PC-3 (cell line): ENCODE results near the gene PACSIN1. TPM values are rescaled to one million over a fixed set of nuclear protein-coding genes. Genes with fewer than 3 reads are reported as not detected.

ENCODE experiments used
- ATAC-seq: fragments of 200-7000 bp; cut with Tn5 transposase; 2 replicates; pipeline ENCODE4 v1.9.1; 2020; ENCODE audit warnings: mild to moderate bottlenecking, moderate library complexity
- BruUV-seq: library from RNA; stranded (reverse); fragments of 400-500 nt; replicated peaks from 2 replicates; lab custom pipeline; 2021; lab: Mats Ljungman, UMichigan
- CTCF ChIA-PET: fragments of 300-600 bp; sonication (Branson Sonifier 250); formaldehyde crosslinking; loops from one replicate; lab custom pipeline; 2022; ENCODE audit warnings: antibody characterized with exemption; lab: Charles Lee
- POLR2A ChIA-PET: fragments of 300-600 bp; sonication (Branson Sonifier 250); formaldehyde crosslinking; loops from one replicate; lab custom pipeline; 2022; ENCODE audit warnings: antibody characterized with exemption; ENCODE audit not compliant: unreplicated experiment; lab: Charles Lee
- DNase-seq: peaks from one replicate; pipeline ENCODE4 v3.0.0-alpha.2; 2015
- H2AFZ ChIP-seq: fragments of 300-600 bp; sonication (generic); 2 replicates; pipeline ENCODE4 v1.6.0; 2016; ENCODE audit warnings: antibody characterized with exemption, low read length
- H3F3A ChIP-seq: fragments of 300-600 bp; sonication (generic); one replicate; pipeline ENCODE4 v1.6.0; 2017; ENCODE audit warnings: antibody characterized with exemption, low read length, control low read depth, mild to moderate bottlenecking; ENCODE audit not compliant: unreplicated experiment
- H3K27ac ChIP-seq: fragments of 300-600 bp; sonication (generic); 2 replicates; pipeline ENCODE4 v1.5.1; 2016; ENCODE audit warnings: mild to moderate bottlenecking, low read length
- H3K27me3 ChIP-seq: fragments of 300-600 bp; sonication (generic); 2 replicates; pipeline ENCODE4 v1.6.1; 2016; ENCODE audit warnings: low read length, mixed read lengths
- H3K36me3 ChIP-seq: fragments of 300-600 bp; sonication (generic); 2 replicates; pipeline ENCODE4 v1.6.1; 2016; ENCODE audit warnings: low read depth, mixed run types, low read length, mixed read lengths
- H3K4me1 ChIP-seq: fragments of 300-600 bp; sonication (generic); 2 replicates; pipeline ENCODE4 v1.5.1; 2016; ENCODE audit warnings: low read length; ENCODE audit not compliant: insufficient read depth
- H3K4me2 ChIP-seq: fragments of 300-600 bp; sonication (generic); 2 replicates; pipeline ENCODE4 v1.6.0; 2016; ENCODE audit warnings: low read length
- H3K4me3 ChIP-seq: fragments of 300-600 bp; sonication (generic); 2 replicates; pipeline ENCODE4 v1.5.1; 2016; ENCODE audit warnings: mild to moderate bottlenecking, low read length, mixed read lengths
- H3K79me2 ChIP-seq: fragments of 300-600 bp; sonication (generic); 2 replicates; pipeline ENCODE4 v1.6.1; 2017; ENCODE audit warnings: low read length, mixed read lengths
- H3K9ac ChIP-seq: fragments of 300-600 bp; sonication (generic); 2 replicates; pipeline ENCODE4 v1.6.0; 2016; ENCODE audit warnings: mild to moderate bottlenecking, low read length
- H3K9me2 ChIP-seq: fragments of 300-600 bp; sonication (generic); replicated peaks from 2 replicates; pipeline ENCODE4 v1.6.1; 2016; ENCODE audit warnings: mixed run types, low read length, mixed read lengths
- H3K9me3 ChIP-seq: fragments of 300-600 bp; sonication (generic); 2 replicates; pipeline ENCODE4 v1.6.1; 2016; ENCODE audit warnings: low read length, mixed read lengths
- H4K20me1 ChIP-seq: fragments of 300-600 bp; sonication (generic); 2 replicates; pipeline ENCODE4 v1.6.1; 2016; ENCODE audit warnings: low read length, mixed read lengths
- CTCF ChIP-seq: fragments of 300-600 bp; sonication (generic); conservative IDR thresholded peaks from 2 replicates; pipeline ENCODE4 v1.5.1; 2017; ENCODE audit warnings: antibody characterized with exemption, low read depth, mild to moderate bottlenecking, low read length
- EZH2 ChIP-seq: fragments of 300-600 bp; sonication (generic); IDR thresholded peaks from one replicate; pipeline ENCODE4 v1.6.1; 2017; ENCODE audit warnings: antibody characterized with exemption, mild to moderate bottlenecking, low read length; ENCODE audit not compliant: unreplicated experiment
- EZH2phosphoT487 ChIP-seq: fragments of 300-600 bp; sonication (generic); IDR thresholded peaks from 2 replicates; pipeline ENCODE4 v1.6.1; 2018; ENCODE audit warnings: mild to moderate bottlenecking, antibody characterized with exemption, low read length, borderline replicate concordance
- intact Hi-C: fragments of 100-400 bp; cut with micrococcal nuclease; formaldehyde crosslinking; loops from 2 replicates; pipeline ENCODE4 v1.9.0; 2023
- total RNA-seq: library from RNA; depleted of rRNA; stranded (reverse); fragments of >200 nt; gene quantifications from 2 replicates; pipeline ENCODE4 v1.2.3, GENCODE V29; 2014

PACSIN1 gene
- total RNA-seq, 1 experiment from 2014 or later, result 2.3 TPM

- TF ChIP-seq CTCF, result no peak
- TF ChIP-seq EZH2phosphoT487, result no peak
- TF ChIP-seq EZH2, result no peak
- Histone ChIP-seq H3K9me2 (no peaks in the 10 kb centered on the region), H3K79me2 (no peaks in the 10 kb centered on the region), H3K36me3 (no peaks in the 10 kb centered on the region), H2AFZ (no peak overlapping the region), H3K9ac (no peak overlapping the region), H3K27me3 (no peaks in the 10 kb centered on the region), H3K4me1 (no peaks in the 10 kb centered on the region), H3F3A (no peaks in the 10 kb centered on the region), H3K4me3 (no peak overlapping the region), H3K4me2 (no peak overlapping the region), H4K20me1 (no peaks in the 10 kb centered on the region), H3K27ac (no peak overlapping the region), H3K9me3 (no peaks in the 10 kb centered on the region)
- no TSS peak for BruUV-seq
- ATAC-seq, result no peak
- ChIA-PET POLR2A (no interaction called here), CTCF (no interaction called here)
- intact Hi-C loops, result no loop called here
- DNase-seq, result no peak
Measured at GRCh38 chr6:34574647-34575293, 108.9 kb downstream of the PACSIN1 start.

DNA sequence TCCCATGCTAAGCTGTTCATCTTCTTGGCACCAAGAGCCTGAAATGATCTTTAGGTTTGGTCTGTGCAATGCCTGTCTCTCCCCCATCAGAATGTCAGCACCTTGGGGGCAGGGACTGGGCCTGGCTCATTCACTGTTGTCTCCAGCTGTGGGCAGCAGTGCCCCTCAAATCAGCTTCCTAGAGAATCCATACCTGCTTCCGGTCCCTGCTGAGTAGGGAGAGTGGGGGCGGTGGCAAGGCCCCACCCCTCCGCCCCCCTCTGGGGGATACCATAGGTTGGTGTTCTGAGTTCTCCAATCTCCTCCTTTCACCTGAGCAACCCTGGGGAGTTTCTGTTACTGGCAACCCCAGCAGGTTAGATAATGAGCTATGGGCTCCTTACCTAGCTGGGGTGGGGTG is 109.5 kb downstream of the PACSIN1 start:
- Histone ChIP-seq H3K4me2 (no peak overlapping the region), H3F3A (no peaks in the 10 kb centered on the region), H3K4me3 (no peak overlapping the region), H4K20me1 (no peaks in the 10 kb centered on the region), H3K36me3 (no peaks in the 10 kb centered on the region), H3K9me2 (no peaks in the 10 kb centered on the region), H3K4me1 (no peaks in the 10 kb centered on the region), H3K9me3 (no peaks in the 10 kb centered on the region), H3K79me2 (no peaks in the 10 kb centered on the region), H3K9ac (no peak overlapping the region), H3K27ac (no peak overlapping the region), H2AFZ (no peak overlapping the region), H3K27me3 (no peaks in the 10 kb centered on the region)
- DNase-seq (no peak), ATAC-seq (peak; percentile 33; the same call in 1 of the 2 replicates)
- no TSS peak for BruUV-seq
- TF ChIP-seq EZH2phosphoT487 (no peak), EZH2 (no peak), CTCF (no peak)
- CTCF ChIA-PET, result no interaction called here
- POLR2A ChIA-PET, result no interaction called here
- intact Hi-C loops, result no loop called here

DNA sequence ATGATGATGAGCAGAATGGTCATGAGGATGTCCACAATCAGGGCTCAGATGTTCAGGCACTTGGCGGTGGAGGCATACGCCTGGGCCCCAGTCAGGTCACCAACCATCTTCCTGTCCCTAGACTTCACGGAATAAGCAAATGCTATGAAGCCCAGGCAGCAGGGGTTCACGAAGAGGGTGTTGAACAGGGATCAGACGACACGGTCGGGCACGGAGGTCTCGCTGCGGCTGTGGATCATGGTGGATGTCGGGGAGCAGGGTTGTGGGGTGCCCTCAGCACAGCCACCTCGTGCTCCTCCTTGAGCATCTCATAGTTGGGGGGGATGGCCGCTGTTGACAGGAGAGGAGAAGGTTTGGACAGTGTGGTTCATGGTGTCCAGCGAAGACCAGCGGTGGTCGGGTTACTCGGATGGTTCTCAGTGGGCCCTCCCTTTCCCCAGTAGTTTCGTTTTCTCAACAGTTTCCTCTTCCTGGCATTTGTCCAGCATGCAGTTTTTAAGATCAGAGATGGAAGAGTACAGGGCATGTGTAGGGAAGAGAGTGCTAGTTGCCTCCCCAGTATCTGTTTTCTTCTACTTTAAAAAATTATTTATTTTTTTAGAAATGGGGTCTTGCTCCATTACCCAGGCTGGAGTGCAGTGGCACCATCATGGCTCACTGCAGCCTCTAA is 110.5 kb downstream of the PACSIN1 start:
- Histone ChIP-seq H3K4me3 (no peak overlapping the region), H3K4me2 (no peak overlapping the region), H3K27me3 (no peaks in the 10 kb centered on the region), H3K9me2 (no peaks in the 10 kb centered on the region), H3K9me3 (no peaks in the 10 kb centered on the region), H4K20me1 (no peaks in the 10 kb centered on the region), H3K27ac (no peak overlapping the region), H3F3A (no peaks in the 10 kb centered on the region), H2AFZ (no peak overlapping the region), H3K9ac (no peak overlapping the region), H3K79me2 (no peaks in the 10 kb centered on the region), H3K36me3 (no peaks in the 10 kb centered on the region), H3K4me1 (no peaks in the 10 kb centered on the region)
- CTCF ChIA-PET, result no interaction called here
- no peak for ATAC-seq
- POLR2A ChIA-PET, result no interaction called here
- DNase-seq, result no peak
- intact Hi-C loops, result no loop called here
- TF ChIP-seq CTCF, result no peak
- TF ChIP-seq EZH2, result no peak
- no peak for TF ChIP-seq EZH2phosphoT487
- BruUV-seq, result no TSS peak
